Colonic mucosa (tissue), 4 donors: Measurements from ENCODE around the gene TTI1. TPM values are rescaled to one million over a fixed set of nuclear protein-coding genes. Genes with fewer than 3 reads are reported as not detected.

Experiments used
- DNase-seq: peaks from one replicate; pipeline ENCODE4 v3.0.0-alpha.2; 2020
- H3K27ac ChIP-seq: fragments of 200-600 bp; one replicate; pipeline ENCODE4 v1.8.0; 2021
- H3K27me3 ChIP-seq: fragments of 200-600 bp; one replicate; pipeline ENCODE4 v1.8.0; 2021
- H3K36me3 ChIP-seq: fragments of 200-600 bp; one replicate; pipeline ENCODE4 v1.8.0; 2021
- H3K4me1 ChIP-seq: fragments of 200-600 bp; one replicate; pipeline ENCODE4 v1.8.0; 2021; ENCODE audit warnings: mild to moderate bottlenecking
- H3K4me3 ChIP-seq: fragments of 200-600 bp; one replicate; pipeline ENCODE4 v1.8.0; 2021
- H3K9ac ChIP-seq, 2 donors: one replicate each; pipeline ENCODE4 v1.7.0; 2013; ENCODE audit warnings: control low read depth in 2 of 2, low read depth in 2 of 2, low read length in 2 of 2
- H3K9me3 ChIP-seq: fragments of 200-600 bp; one replicate; pipeline ENCODE4 v1.8.0; 2021
- CTCF ChIP-seq: fragments of 200-600 bp; IDR thresholded peaks from one replicate; pipeline ENCODE4 v1.8.0; 2022; ENCODE audit warnings: antibody characterized with exemption, mild to moderate bottlenecking
- intact Hi-C: fragments of 100-400 bp; cut with DNase I; formaldehyde crosslinking; loops from one replicate; pipeline ENCODE4 v1.14.1; 2022
- total RNA-seq, 2 donors: library from RNA; stranded (reverse); fragmentation: NEBNext Ultra II Directional in 1 of 2; extraction: Animal tissue kit (Norgen Biotek cat#: 25700) in 1 of 2; gene quantifications; one replicate each; pipeline ENCODE4 v1.2.1, GENCODE V29; 2021
- donor health status: healthy.
- donor health status: DM: no; HTN: no; CAD: no.
- donor health status: DM: no; HTN: no; CAD: no.

TTI1 gene
- total RNA-seq, 2 donors from 2014 or later: 10.2 to 23.0 TPM

GRCh38 chr20:38066969-38067716 lies 33.9 kb upstream of the TTI1 start:
- intact Hi-C loops: no loop called here
- TF ChIP-seq CTCF: no peak
- Histone ChIP-seq H3K27me3 (no peaks in the 10 kb centered on the region), H3K9ac (no peak overlapping the region), H3K4me3 (no peak overlapping the region), H3K27ac (no peak overlapping the region), H3K4me1 (no peaks in the 10 kb centered on the region), H3K9me3 (no peaks in the 10 kb centered on the region), H3K36me3 (peaks cover 5% of the 10 kb centered on the region)
- no peak for DNase-seq

- no peak for TF ChIP-seq CTCF
- Histone ChIP-seq H3K27ac (no peak overlapping the region), H3K9ac (no peak overlapping the region), H3K27me3 (no peaks in the 10 kb centered on the region), H3K4me1 (no peaks in the 10 kb centered on the region), H3K4me3 (no peak overlapping the region), H3K9me3 (no peaks in the 10 kb centered on the region), H3K36me3 (peaks cover under 1% of the 10 kb centered on the region)
- DNase-seq: no peak
- intact Hi-C loops: no loop called here
These were observed 32.6 kb upstream of the TTI1 start for GRCh38 chr20:38065764-38066375.

GRCh38 chr20:38063911-38064530 lies 30.8 kb upstream of the TTI1 start:
- Histone ChIP-seq H3K4me1 (no peaks in the 10 kb centered on the region), H3K27ac (no peak overlapping the region), H3K27me3 (no peaks in the 10 kb centered on the region), H3K9me3 (no peaks in the 10 kb centered on the region), H3K36me3 (no peaks in the 10 kb centered on the region), H3K9ac (no peak overlapping the region), H3K4me3 (no peak overlapping the region)
- TF ChIP-seq CTCF: no peak
- DNase-seq: no peak
- intact Hi-C loops: no loop called here

- intact Hi-C loops: no loop called here
- H3K36me3 ChIP-seq: no peaks in the 10 kb centered on the region
These were observed 29.6 kb upstream of the TTI1 start for GRCh38 chr20:38062890-38063289.

GRCh38 chr20:38061109-38061508 lies 27.9 kb upstream of the TTI1 start:
- H3K4me3 ChIP-seq: no peak overlapping the region
- no peaks in the 10 kb centered on the region for H3K36me3 ChIP-seq
- intact Hi-C loops: no loop called here
- DNase-seq: no peak
- no peak for TF ChIP-seq CTCF
- no peaks in the 10 kb centered on the region for H3K9me3 ChIP-seq
- no peaks in the 10 kb centered on the region for H3K27me3 ChIP-seq
- H3K9ac ChIP-seq: no peak overlapping the region
- H3K4me1 ChIP-seq: peaks cover 4% of the 10 kb centered on the region
- no peak overlapping the region for H3K27ac ChIP-seq

More at GRCh38 chr20:38062890-38063289, 29.6 kb upstream of the TTI1 start:
- no peak for TF ChIP-seq CTCF
- no peak overlapping the region for H3K9ac ChIP-seq
- H3K4me1 ChIP-seq: no peaks in the 10 kb centered on the region
- H3K4me3 ChIP-seq: no peak overlapping the region
- H3K27ac ChIP-seq: no peak overlapping the region
- H3K9me3 ChIP-seq: no peaks in the 10 kb centered on the region
- no peaks in the 10 kb centered on the region for H3K27me3 ChIP-seq
- no peak for DNase-seq
